ENCODE results near the gene NENF.

DNA sequence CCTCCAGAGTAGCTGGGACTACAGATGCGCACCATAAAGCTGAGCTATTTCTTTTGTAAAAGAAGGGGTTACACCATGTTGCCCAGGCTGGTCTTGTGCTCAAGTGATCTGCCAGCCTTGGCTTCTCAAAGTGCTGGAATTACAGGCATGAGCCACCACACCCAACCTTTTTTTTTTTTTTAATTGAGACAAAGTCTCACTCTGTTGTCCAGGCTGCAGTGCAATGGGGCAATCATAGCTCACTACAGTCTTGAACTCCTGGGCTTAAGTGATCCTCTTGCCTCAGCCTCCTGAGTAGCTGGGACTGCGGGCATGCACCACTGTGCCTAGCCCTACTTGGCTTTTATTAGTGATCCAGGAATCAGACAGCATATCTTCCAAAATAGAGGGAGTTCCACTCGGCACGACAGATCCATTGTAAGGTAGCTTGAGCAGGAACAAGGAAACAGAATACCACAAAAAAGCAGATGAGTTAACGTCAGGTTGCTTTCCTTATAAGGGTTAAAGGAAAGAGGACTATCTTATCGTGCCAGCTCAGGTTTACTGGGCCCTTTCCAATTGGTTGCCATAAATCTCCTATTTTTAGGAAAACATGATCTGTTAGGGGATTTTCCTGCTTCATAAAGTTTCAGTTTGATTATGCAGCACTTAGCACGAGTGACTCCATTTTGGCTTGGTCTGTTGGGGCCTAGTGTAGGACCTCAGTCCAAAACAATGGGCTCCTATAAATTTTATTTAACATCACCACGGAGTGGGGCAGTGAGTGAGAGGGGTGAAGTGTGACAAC lies 45.2 kb downstream of the NENF start:
- TF ChIP-seq, protein P1, sequence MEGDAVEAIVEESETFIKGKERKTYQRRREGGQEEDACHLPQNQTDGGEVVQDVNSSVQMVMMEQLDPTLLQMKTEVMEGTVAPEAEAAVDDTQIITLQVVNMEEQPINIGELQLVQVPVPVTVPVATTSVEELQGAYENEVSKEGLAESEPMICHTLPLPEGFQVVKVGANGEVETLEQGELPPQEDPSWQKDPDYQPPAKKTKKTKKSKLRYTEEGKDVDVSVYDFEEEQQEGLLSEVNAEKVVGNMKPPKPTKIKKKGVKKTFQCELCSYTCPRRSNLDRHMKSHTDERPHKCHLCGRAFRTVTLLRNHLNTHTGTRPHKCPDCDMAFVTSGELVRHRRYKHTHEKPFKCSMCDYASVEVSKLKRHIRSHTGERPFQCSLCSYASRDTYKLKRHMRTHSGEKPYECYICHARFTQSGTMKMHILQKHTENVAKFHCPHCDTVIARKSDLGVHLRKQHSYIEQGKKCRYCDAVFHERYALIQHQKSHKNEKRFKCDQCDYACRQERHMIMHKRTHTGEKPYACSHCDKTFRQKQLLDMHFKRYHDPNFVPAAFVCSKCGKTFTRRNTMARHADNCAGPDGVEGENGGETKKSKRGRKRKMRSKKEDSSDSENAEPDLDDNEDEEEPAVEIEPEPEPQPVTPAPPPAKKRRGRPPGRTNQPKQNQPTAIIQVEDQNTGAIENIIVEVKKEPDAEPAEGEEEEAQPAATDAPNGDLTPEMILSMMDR (IDR thresholded peaks at IDR 0.05; ENCODE audit: low read depth, low read length, missing input control): no peak
- TF ChIP-seq, protein P2, sequence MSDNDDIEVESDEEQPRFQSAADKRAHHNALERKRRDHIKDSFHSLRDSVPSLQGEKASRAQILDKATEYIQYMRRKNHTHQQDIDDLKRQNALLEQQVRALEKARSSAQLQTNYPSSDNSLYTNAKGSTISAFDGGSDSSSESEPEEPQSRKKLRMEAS (IDR thresholded peaks at IDR 0.05): no peak
- TF ChIP-seq JUND (IDR thresholded peaks at IDR 0.05) (no peak), HNF4A (conservative IDR thresholded peaks at IDR 0.05) (no peak), ATF3 (IDR thresholded peaks at IDR 0.05) (no peak), NR2F2 (IDR thresholded peaks at IDR 0.05) (no peak), RAD21 (IDR thresholded peaks at IDR 0.05) (no peak), EGR1 (IDR thresholded peaks at IDR 0.05; ENCODE audit: low read depth in 2 of 2) (no peak), TAF1 (conservative IDR thresholded peaks at IDR 0.05) (no peak), RXRA (IDR thresholded peaks at IDR 0.05) (no peak)
